ENCODE results near the gene PRR7. TPM values are rescaled to one million over a fixed set of nuclear protein-coding genes. Genes with fewer than 3 reads are reported as not detected.

Gene PRR7
- total and polyA plus RNA-seq, 8 donors: 0.61 to 3.7 (median 1.1) TPM; not detected in 4

- TF ChIP-seq POLR2AphosphoS5 (IDR thresholded peaks at IDR 0.05): no peak
- no peak for TF ChIP-seq POLR2A (IDR thresholded peaks at IDR 0.05)
- no peak for TF ChIP-seq CTCF (IDR thresholded peaks at IDR 0.05)
- TF ChIP-seq EP300 (IDR thresholded peaks at IDR 0.05): no peak
- Histone ChIP-seq H3K4me3 (no peak overlapping the region), H3K27ac (no peak overlapping the region), H3K36me3 (peaks cover 36 to 91% (median 76%) of the 10 kb centered on the region in 4 donors), H3K9me3 (no peaks in the 10 kb centered on the region), H3K4me1 (peaks cover 8 to 72% (median 37%) of the 10 kb centered on the region in 4 donors), H3K27me3 (no peaks in the 10 kb centered on the region)
- 88 to 98% (median 95%) methylated on average over 3 of the region's 3 CpGs for WGBS, 5 donors
- intact Hi-C loops (cut with DNase I; ENCODE audit: low total_unique reads): no loop called here
- no peak for DNase-seq
Observed at GRCh38 chr5:177486256-177486655, 39.6 kb downstream of the PRR7 start.

- no peaks in the 10 kb centered on the region for H3K27me3 ChIP-seq
- no peak overlapping the region for H3K4me3 ChIP-seq
- intact Hi-C loops (cut with DNase I; ENCODE audit: low total_unique reads): no loop called here
- peaks cover 8 to 72% (median 40%) of the 10 kb centered on the region in 4 donors for H3K4me1 ChIP-seq
- H3K36me3 ChIP-seq: peaks cover 39 to 93% (median 81%) of the 10 kb centered on the region in 4 donors
- TF ChIP-seq CTCF (IDR thresholded peaks at IDR 0.05) (no peak), POLR2AphosphoS5 (IDR thresholded peaks at IDR 0.05) (no peak), EP300 (IDR thresholded peaks at IDR 0.05) (no peak), POLR2A (IDR thresholded peaks at IDR 0.05) (no peak)
- no peaks in the 10 kb centered on the region for H3K9me3 ChIP-seq
- H3K27ac ChIP-seq: no peak overlapping the region
- 86 to 94% (median 90%) methylated on average over 8 of the region's 8 CpGs for WGBS, 5 donors
- DNase-seq: no peak
Observed at GRCh38 chr5:177487144-177487543, 40.5 kb downstream of the PRR7 start.

- Histone ChIP-seq H3K9me3 (no peaks in the 10 kb centered on the region), H3K4me1 (peaks cover 8 to 77% (median 42%) of the 10 kb centered on the region in 4 donors), H3K36me3 (peaks cover 40 to 99% (median 84%) of the 10 kb centered on the region in 4 donors), H3K27me3 (no peaks in the 10 kb centered on the region), H3K27ac (peak overlapping the region in 1 of 5 donors; percentile 46), H3K4me3 (no peak overlapping the region)
- DNase-seq: no peak
- WGBS, 5 donors: 77 to 93% (median 88%) methylated on average over 3 to 15 of the region's 15 CpGs
- no peak for TF ChIP-seq POLR2A (IDR thresholded peaks at IDR 0.05)
- no peak for TF ChIP-seq EP300 (IDR thresholded peaks at IDR 0.05)
- no peak for TF ChIP-seq POLR2AphosphoS5 (IDR thresholded peaks at IDR 0.05)
- no peak for TF ChIP-seq CTCF (IDR thresholded peaks at IDR 0.05)
- intact Hi-C loops (cut with DNase I; ENCODE audit: low total_unique reads): no loop called here
Observed at GRCh38 chr5:177487975-177488374, 41.4 kb downstream of the PRR7 start.

- Histone ChIP-seq H3K27me3 (no peaks in the 10 kb centered on the region), H3K36me3 (peaks cover 28 to 87% (median 74%) of the 10 kb centered on the region in 4 donors), H3K9me3 (no peaks in the 10 kb centered on the region), H3K4me1 (peaks cover 18 to 77% (median 47%) of the 10 kb centered on the region in 4 donors), H3K27ac (peak overlapping the region in 2 of 5 donors; percentile 89 to 90), H3K4me3 (no peak overlapping the region)
- WGBS, 5 donors: 28 to 54% (median 46%) methylated on average over 23 to 26 of the region's 26 CpGs
- intact Hi-C loops (cut with DNase I; ENCODE audit: low total_unique reads): no loop called here
- no peak for TF ChIP-seq POLR2A (IDR thresholded peaks at IDR 0.05)
- TF ChIP-seq EP300 (IDR thresholded peaks at IDR 0.05): no peak
- peak in 1 of 7 experiments; percentile 19 for TF ChIP-seq CTCF (IDR thresholded peaks at IDR 0.05)
- TF ChIP-seq POLR2AphosphoS5 (IDR thresholded peaks at IDR 0.05): peak in 1 of 3 donors; percentile 40
- peak; percentile 68 to 86 for DNase-seq
Observed at GRCh38 chr5:177489119-177489716, 42.6 kb downstream of the PRR7 start.
